Body of pancreas (tissue), 4 donors: Measurements from ENCODE around the gene KRT74.
A peak's percentile ranks its signal among the peaks of the same experiment; 100 is the strongest.

Experiments
- POLR2A ChIP-seq, 3 donors: fragments of 450-650 bp; IDR thresholded peaks; one replicate each; pipeline ENCODE4 v1.6.1; 2016; ENCODE audit warnings: antibody characterized with exemption in 3 of 3, mild to moderate bottlenecking in 2 of 3
- TF ChIP-seq, protein P1 (sequence below), 7 experiments: fragments of 450-650 bp in 4 of 7; fragments of 200-600 bp in 3 of 7; sonication (generic) in 3 of 7; IDR thresholded peaks; one replicate each; pipeline ENCODE4 v1.5.1; 2016 to 2019; ENCODE audit warnings: antibody characterized with exemption in 7 of 7

DNA sequence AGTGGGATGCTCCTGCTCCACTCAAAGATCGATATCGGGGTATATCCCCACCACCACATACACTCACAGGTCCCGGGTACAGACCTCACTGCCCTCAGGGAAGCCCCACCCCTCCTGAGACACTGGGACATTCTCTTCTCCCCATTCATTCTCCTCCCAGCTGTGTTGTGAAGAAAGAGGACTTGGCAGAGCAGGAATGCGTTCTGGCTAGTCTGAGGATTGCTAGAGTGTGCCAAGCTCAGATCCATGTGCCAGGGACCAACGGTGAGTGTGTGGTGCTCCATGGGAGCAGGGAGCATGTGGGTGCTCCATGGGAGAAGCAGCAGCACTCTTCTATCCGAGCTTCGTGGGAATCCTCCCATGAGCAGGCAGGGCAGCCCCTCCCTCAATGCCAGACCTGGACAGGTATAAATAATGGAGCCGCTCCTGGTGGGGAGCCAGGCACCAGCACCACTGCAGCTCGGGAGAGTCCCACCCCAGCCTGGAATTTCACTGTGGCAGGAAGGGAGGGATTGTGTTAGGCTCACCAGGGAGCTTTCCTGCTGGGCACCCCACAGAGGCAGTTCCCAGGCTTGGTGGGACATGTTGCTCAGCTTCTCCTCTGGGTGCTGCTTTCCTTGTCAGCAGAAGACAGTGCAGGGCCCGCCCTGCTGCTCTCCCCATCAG lies 51.2 kb downstream of the KRT74 start:
- TF ChIP-seq, protein P1, sequence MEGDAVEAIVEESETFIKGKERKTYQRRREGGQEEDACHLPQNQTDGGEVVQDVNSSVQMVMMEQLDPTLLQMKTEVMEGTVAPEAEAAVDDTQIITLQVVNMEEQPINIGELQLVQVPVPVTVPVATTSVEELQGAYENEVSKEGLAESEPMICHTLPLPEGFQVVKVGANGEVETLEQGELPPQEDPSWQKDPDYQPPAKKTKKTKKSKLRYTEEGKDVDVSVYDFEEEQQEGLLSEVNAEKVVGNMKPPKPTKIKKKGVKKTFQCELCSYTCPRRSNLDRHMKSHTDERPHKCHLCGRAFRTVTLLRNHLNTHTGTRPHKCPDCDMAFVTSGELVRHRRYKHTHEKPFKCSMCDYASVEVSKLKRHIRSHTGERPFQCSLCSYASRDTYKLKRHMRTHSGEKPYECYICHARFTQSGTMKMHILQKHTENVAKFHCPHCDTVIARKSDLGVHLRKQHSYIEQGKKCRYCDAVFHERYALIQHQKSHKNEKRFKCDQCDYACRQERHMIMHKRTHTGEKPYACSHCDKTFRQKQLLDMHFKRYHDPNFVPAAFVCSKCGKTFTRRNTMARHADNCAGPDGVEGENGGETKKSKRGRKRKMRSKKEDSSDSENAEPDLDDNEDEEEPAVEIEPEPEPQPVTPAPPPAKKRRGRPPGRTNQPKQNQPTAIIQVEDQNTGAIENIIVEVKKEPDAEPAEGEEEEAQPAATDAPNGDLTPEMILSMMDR (IDR thresholded peaks at IDR 0.05) = no peak
- peak in 2 of 3 donors; percentile 15 to 17 for TF ChIP-seq POLR2A (IDR thresholded peaks at IDR 0.05)
